HCT116 (cell line): Measurements from ENCODE around the gene PYGO1.

Experiments
- CTCF ChIP-seq, 3 experiments: fragments of 200-600 bp in 1 of 3; sonication (generic) in 1 of 3; IDR thresholded peaks in 2 of 3; conservative IDR thresholded peaks in 1 of 3; 2 replicates each; pipeline ENCODE4 v1.5.1; 2012 to 2017; ENCODE audit warnings: low read depth in 2 of 3, low read length in 2 of 3, antibody characterized with exemption in 1 of 3, borderline replicate concordance in 1 of 3, control low read depth in 1 of 3, mild to moderate bottlenecking in 1 of 3, mixed read lengths in 1 of 3, mixed run types in 1 of 3, moderate library complexity in 1 of 3; ENCODE audit not compliant: insufficient read depth in 1 of 3
- POLR2AphosphoS5 ChIP-seq: IDR thresholded peaks from 2 replicates; pipeline ENCODE4 v1.6.1; 2011; ENCODE audit warnings: mild to moderate bottlenecking, low read depth, low read length, moderate library complexity

GRCh38 chr15:55494931-55495330, 93.2 kb downstream of the PYGO1 start:
- TF ChIP-seq CTCF (IDR thresholded peaks at IDR 0.05 in 2 of 3, conservative IDR thresholded peaks at IDR 0.05 in 1 of 3; ENCODE audit: borderline replicate concordance in 1 of 3, insufficient read depth in 1 of 3, low read depth in 2 of 3, low read length in 2 of 3) (no peak), POLR2AphosphoS5 (no peak)
